Heart right ventricle (tissue), 16 donors: ENCODE results near the gene CKS2. TPM values are rescaled to one million over a fixed set of nuclear protein-coding genes. Genes with fewer than 3 reads are reported as not detected.
"Not testable (repeated sequence)": the region's sequence is repeated elsewhere in the genome, so short reads cannot be mapped to it uniquely, and the experiment has no call there.

Experiments used
- ATAC-seq, 8 donors: fragments of 200-7000 bp; cut with Tn5 transposase; one replicate each; pipeline ENCODE4 v1.9.1; 2020; ENCODE audit warnings: mild to moderate bottlenecking in 8 of 8, moderate library complexity in 8 of 8, moderate number of reproducible peaks in 1 of 8
- DNase-seq, 2 donors: peaks; one replicate each; pipeline ENCODE4 v3.0.0-alpha.2; 2020
- H3K27ac ChIP-seq, 10 donors: fragments of 200-600 bp; sonication (generic) in 2 of 10; one replicate each; pipeline versions ENCODE4 v1.5.0 to v1.8.0; 2020 to 2022; ENCODE audit warnings: mild to moderate bottlenecking in 3 of 10
- H3K27me3 ChIP-seq, 7 donors: fragments of 200-600 bp; one replicate each; pipeline ENCODE4 v1.8.0; 2021 to 2022; ENCODE audit warnings: mild to moderate bottlenecking in 2 of 7
- H3K36me3 ChIP-seq, 9 donors: fragments of 200-600 bp; sonication (generic) in 1 of 9; one replicate each; pipeline versions ENCODE4 v1.5.0 to v1.8.0; 2020 to 2022; ENCODE audit warnings: mild to moderate bottlenecking in 2 of 9
- H3K4me1 ChIP-seq, 9 donors: fragments of 200-600 bp; sonication (generic) in 1 of 9; one replicate each; pipeline versions ENCODE4 v1.5.0 to v1.8.0; 2020 to 2022; ENCODE audit warnings: mild to moderate bottlenecking in 4 of 9
- H3K4me3 ChIP-seq, 10 donors: fragments of 200-600 bp; sonication (generic) in 2 of 10; one replicate each; pipeline versions ENCODE4 v1.5.0 to v1.8.0; 2020 to 2022; ENCODE audit warnings: mild to moderate bottlenecking in 7 of 10, moderate library complexity in 2 of 10
- H3K9me3 ChIP-seq, 11 donors: fragments of 200-600 bp in 10 of 11; sonication (generic) in 2 of 11; one replicate each; pipeline versions ENCODE4 v1.5.0 to v1.8.0; 2013 to 2022; ENCODE audit warnings: mild to moderate bottlenecking in 2 of 11, control low read depth in 1 of 11, moderate library complexity in 1 of 11
- CTCF ChIP-seq, 9 donors: fragments of 200-600 bp; sonication (generic) in 2 of 9; IDR thresholded peaks; one replicate each; pipeline versions ENCODE4 v1.5.0 to v1.8.0; 2021 to 2022; ENCODE audit warnings: antibody characterized with exemption in 9 of 9, mild to moderate bottlenecking in 5 of 9, moderate library complexity in 1 of 9
- WGBS, 2 donors: extraction: QIAGEN DNeasy Blood & Tissue Kit; methylation state at CpG; one replicate each; pipeline ENCODE4 v1.1.7; 2013; ENCODE audit warnings: inconsistent platforms in 1 of 2; 5-methylcytosine and 5-hydroxymethylcytosine counted together
- intact Hi-C, 10 donors: fragments of 100-400 bp; cut with DNase I; formaldehyde crosslinking; loops; one replicate each; pipeline versions ENCODE4 v1.11.1 to v1.14.2; 2022
- polyA plus RNA-seq, 2 donors: library from polyadenylated mRNA; stranded (reverse); fragments of 200-250 nt; gene quantifications; one replicate each; pipeline ENCODE4 v1.2.3, GENCODE V29; 2013
- total RNA-seq, 10 donors: library from RNA; stranded (reverse); fragmentation: NEBNext Ultra II Directional in 3 of 10; extraction: Animal tissue kit (Norgen Biotek cat#: 25700) in 3 of 10; gene quantifications; one replicate each; pipeline versions ENCODE4 v1.2.1 to v1.2.4, GENCODE V29; 2021 to 2023
- donor health status: Arrhythmogenic right ventricular cardiomyopathy.
- donor health status: ischemic (EF 13 %, LVEDD 7.1; RV severe dilation, severe dysfunction).
- donor health status: healthy with polysubstance abuse.
- donor health status: DM: no; HTN: yes; CAD: no.
- donor health status: DM: no; HTN: no; CAD: no.
- donor health status: ischemic (EF 25% LVEDD 6.9; RV normal size, moderate dysfunction).
- donor health status: ischemic (EF 25% LVEDD 5.7; RV mildly dilated, moderate dysfunction).
- donor health status: healthy.
- donor health status: DM: yes; HTN: yes; CAD: no.
- donor health status: Ischemic cardiomyopathy.
- donor health status: ischemic (EF 35%, LVEDD 5.7; RV mildly dilated, moderate dysfunction).
- donor health status: nonischemic (EF 11% LVEDD 7.7; RV severe dilation, severe dysfunction).
- donor health status: DM: yes; HTN: yes; CAD: no.
- donor health status: PGD.
- donor health status: ischemic (EF 29% LVEDD 5.4; RV normal size, mild dysfunction).
- donor health status: nonischemic (EF 23%, LVEDD 6.1; RV moderate dilation, normal function).

Gene CKS2
- total and polyA plus RNA-seq, 12 donors = 1.5 to 24.3 (median 7.5) TPM

DNA sequence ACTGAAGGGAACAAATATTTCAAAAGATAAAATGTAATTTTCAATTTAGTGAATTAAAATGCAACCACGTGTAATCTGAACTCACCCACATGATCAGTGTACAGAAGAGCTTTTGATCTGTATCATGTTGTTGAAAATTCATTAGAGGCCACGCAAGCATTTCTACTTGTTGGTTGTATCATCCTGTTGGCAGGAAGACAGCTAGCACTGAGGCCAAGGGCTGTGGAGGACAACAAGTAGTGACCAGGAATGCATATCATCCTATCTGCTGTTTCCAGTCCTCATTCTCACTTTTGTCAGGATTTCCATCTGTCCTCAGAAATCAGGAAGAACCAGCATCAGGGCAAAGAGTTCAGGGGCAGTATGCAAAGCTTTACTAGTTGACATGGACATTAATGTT is 29.9 kb upstream of the CKS2 start:
- no peak for TF ChIP-seq CTCF (IDR thresholded peaks at IDR 0.05)
- ATAC-seq (no peak), DNase-seq (no peak)
- peaks cover 0 to under 1% (median 0%) of the 10 kb centered on the region in 11 donors for H3K9me3 ChIP-seq
- H3K36me3 ChIP-seq = no peaks in the 10 kb centered on the region
- H3K4me1 ChIP-seq = peaks cover 0 to 9% (median 0%) of the 10 kb centered on the region in 9 donors
- H3K27me3 ChIP-seq = no peaks in the 10 kb centered on the region
- intact Hi-C loops = loop anchor here in 2 of 10 donors (5.0 to 10.0 kb wide), 2 partner anchors 686 to 689 kb away; no protein-coding TSS in a partner anchor
- H3K27ac ChIP-seq = no peak overlapping the region
- 72 to 74% methylated on average over 2 of the region's 2 CpGs for WGBS, 2 donors
- no peak overlapping the region for H3K4me3 ChIP-seq

GRCh38 chr9:89282248-89282968 is 28.6 kb upstream of the CKS2 start:
- H3K9me3 ChIP-seq, H3K36me3 ChIP-seq, H3K4me1 ChIP-seq, H3K27ac ChIP-seq, H3K27me3 ChIP-seq: not testable (repeated sequence)
- intact Hi-C loops = loop anchor here in 2 of 10 donors (5.0 to 10.0 kb wide), 2 partner anchors 688 to 690 kb away; no protein-coding TSS in a partner anchor
- H3K4me3 ChIP-seq = peak overlapping the region in 9 of 10 donors; percentile 18 to 51 (median 45)
- WGBS, 2 donors = 54 to 57% methylated on average over 42 of the region's 42 CpGs
- DNase-seq (peak; percentile 12 to 44), ATAC-seq (peak in 5 of 8 donors; percentile 45 to 64 (median 52))

DNA sequence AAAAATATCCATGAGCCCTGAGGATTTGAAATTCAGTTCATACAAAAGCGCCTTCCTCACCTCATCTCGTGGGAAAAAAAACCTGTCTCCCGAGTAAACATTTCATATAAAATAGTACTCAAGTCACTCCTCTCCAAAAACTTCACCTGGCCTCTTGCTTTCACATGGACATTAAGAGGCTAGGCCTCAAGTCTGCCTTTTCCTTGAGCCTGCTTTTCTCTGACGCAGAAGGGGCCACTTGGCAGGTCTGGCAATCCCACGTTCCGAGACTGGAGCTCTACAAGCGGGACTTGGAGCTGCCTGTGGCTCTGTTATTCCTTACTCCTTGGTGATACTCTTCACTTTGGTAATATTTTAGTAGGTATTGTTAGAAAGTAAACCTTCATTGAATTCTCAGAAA is 26.9 kb upstream of the CKS2 start:
- ATAC-seq (no peak), DNase-seq (no peak)
- no peak overlapping the region for H3K4me3 ChIP-seq
- peaks cover 0 to 9% (median 0%) of the 10 kb centered on the region in 9 donors for H3K4me1 ChIP-seq
- no peak for TF ChIP-seq CTCF (IDR thresholded peaks at IDR 0.05)
- H3K36me3 ChIP-seq = peaks cover 0 to 2% (median 0%) of the 10 kb centered on the region in 9 donors
- intact Hi-C loops = loop anchor here in 2 of 10 donors (5.0 to 10.0 kb wide), 2 partner anchors 689 to 692 kb away; no protein-coding TSS in a partner anchor
- H3K27me3 ChIP-seq = no peaks in the 10 kb centered on the region
- WGBS, 2 donors = 90 to 93% methylated on average over 7 of the region's 7 CpGs
- H3K9me3 ChIP-seq = no peaks in the 10 kb centered on the region
- H3K27ac ChIP-seq = no peak overlapping the region

GRCh38 chr9:89291741-89292140 is 19.3 kb upstream of the CKS2 start:
- WGBS, 2 donors = 86 to 87% methylated on average over 2 of the region's 2 CpGs
- TF ChIP-seq CTCF (IDR thresholded peaks at IDR 0.05) = no peak
- ATAC-seq = no peak
- no peak overlapping the region for H3K27ac ChIP-seq
- peaks cover 0 to 13% (median 0%) of the 10 kb centered on the region in 11 donors for H3K9me3 ChIP-seq
- no peak overlapping the region for H3K4me3 ChIP-seq
- H3K27me3 ChIP-seq = no peaks in the 10 kb centered on the region
- H3K4me1 ChIP-seq = no peaks in the 10 kb centered on the region
- DNase-seq = no peak
- H3K36me3 ChIP-seq = peaks cover 0 to 2% (median 0%) of the 10 kb centered on the region in 9 donors
- intact Hi-C loops = no loop called here

GRCh38 chr9:89293014-89293413 is 18.0 kb upstream of the CKS2 start:
- intact Hi-C loops = no loop called here
- ATAC-seq (no peak), DNase-seq (no peak)
- Histone ChIP-seq H3K9me3 (peaks cover 0 to 13% (median 0%) of the 10 kb centered on the region in 11 donors), H3K4me1 (no peaks in the 10 kb centered on the region), H3K36me3 (no peaks in the 10 kb centered on the region), H3K4me3 (no peak overlapping the region), H3K27me3 (no peaks in the 10 kb centered on the region), H3K27ac (no peak overlapping the region)
- 95 to 97% methylated on average over 1 of the region's 1 CpG for WGBS, 2 donors
- no peak for TF ChIP-seq CTCF (IDR thresholded peaks at IDR 0.05)
